Measurements from ENCODE around the gene AREL1.

DNA sequence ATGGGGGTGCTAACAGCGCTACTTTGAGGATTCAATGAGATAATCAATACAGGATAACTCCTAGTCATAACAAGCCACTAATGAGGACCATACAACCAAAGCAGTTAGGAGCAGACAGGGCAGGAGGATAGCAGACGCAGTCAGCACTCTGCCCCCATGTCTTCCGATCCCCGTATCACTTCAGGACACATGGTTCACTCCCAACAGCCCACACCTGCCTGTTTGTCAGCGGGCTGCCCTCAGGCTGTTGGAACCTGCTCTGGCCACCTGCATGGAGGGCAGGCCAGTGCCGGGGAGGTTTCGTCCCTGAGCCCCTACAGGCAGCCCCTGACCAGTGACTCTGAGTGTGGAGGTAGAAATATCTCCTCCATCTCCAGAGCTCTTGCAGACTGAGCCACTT, 63.7 kb downstream of the AREL1 start:
- TF ChIP-seq ZNF274 (IDR thresholded peaks at IDR 0.05; ENCODE audit: low read depth, low read length): no peak
- TF ChIP-seq, protein P1, sequence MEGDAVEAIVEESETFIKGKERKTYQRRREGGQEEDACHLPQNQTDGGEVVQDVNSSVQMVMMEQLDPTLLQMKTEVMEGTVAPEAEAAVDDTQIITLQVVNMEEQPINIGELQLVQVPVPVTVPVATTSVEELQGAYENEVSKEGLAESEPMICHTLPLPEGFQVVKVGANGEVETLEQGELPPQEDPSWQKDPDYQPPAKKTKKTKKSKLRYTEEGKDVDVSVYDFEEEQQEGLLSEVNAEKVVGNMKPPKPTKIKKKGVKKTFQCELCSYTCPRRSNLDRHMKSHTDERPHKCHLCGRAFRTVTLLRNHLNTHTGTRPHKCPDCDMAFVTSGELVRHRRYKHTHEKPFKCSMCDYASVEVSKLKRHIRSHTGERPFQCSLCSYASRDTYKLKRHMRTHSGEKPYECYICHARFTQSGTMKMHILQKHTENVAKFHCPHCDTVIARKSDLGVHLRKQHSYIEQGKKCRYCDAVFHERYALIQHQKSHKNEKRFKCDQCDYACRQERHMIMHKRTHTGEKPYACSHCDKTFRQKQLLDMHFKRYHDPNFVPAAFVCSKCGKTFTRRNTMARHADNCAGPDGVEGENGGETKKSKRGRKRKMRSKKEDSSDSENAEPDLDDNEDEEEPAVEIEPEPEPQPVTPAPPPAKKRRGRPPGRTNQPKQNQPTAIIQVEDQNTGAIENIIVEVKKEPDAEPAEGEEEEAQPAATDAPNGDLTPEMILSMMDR (IDR thresholded peaks at IDR 0.05 in 2 of 3, conservative IDR thresholded peaks at IDR 0.05 in 1 of 3; ENCODE audit: borderline replicate concordance in 1 of 3, insufficient read depth in 1 of 3, low read depth in 2 of 3, low read length in 2 of 3): no peak
- no peak for TF ChIP-seq EZH2 (IDR thresholded peaks at IDR 0.05)
- no peak for TF ChIP-seq CEBPB (IDR thresholded peaks at IDR 0.05; ENCODE audit: low read depth)
- no peak for TF ChIP-seq RAD21 (IDR thresholded peaks at IDR 0.05; ENCODE audit: low read depth)
- no peak for TF ChIP-seq POLR2A (IDR thresholded peaks at IDR 0.05; ENCODE audit: borderline replicate concordance, extremely low read depth, insufficient read depth, insufficient read length)
- TF ChIP-seq POLR2AphosphoS5 (IDR thresholded peaks at IDR 0.05; ENCODE audit: low read depth, low read length): no peak
- no peak for TF ChIP-seq EGR1 (IDR thresholded peaks at IDR 0.05; ENCODE audit: low read depth)
- no peak for TF ChIP-seq EZH2phosphoT487 (IDR thresholded peaks at IDR 0.05; ENCODE audit: borderline replicate concordance)
- no peak for TF ChIP-seq SIN3A (IDR thresholded peaks at IDR 0.05; ENCODE audit: low read depth)
- TF ChIP-seq, protein P2, sequence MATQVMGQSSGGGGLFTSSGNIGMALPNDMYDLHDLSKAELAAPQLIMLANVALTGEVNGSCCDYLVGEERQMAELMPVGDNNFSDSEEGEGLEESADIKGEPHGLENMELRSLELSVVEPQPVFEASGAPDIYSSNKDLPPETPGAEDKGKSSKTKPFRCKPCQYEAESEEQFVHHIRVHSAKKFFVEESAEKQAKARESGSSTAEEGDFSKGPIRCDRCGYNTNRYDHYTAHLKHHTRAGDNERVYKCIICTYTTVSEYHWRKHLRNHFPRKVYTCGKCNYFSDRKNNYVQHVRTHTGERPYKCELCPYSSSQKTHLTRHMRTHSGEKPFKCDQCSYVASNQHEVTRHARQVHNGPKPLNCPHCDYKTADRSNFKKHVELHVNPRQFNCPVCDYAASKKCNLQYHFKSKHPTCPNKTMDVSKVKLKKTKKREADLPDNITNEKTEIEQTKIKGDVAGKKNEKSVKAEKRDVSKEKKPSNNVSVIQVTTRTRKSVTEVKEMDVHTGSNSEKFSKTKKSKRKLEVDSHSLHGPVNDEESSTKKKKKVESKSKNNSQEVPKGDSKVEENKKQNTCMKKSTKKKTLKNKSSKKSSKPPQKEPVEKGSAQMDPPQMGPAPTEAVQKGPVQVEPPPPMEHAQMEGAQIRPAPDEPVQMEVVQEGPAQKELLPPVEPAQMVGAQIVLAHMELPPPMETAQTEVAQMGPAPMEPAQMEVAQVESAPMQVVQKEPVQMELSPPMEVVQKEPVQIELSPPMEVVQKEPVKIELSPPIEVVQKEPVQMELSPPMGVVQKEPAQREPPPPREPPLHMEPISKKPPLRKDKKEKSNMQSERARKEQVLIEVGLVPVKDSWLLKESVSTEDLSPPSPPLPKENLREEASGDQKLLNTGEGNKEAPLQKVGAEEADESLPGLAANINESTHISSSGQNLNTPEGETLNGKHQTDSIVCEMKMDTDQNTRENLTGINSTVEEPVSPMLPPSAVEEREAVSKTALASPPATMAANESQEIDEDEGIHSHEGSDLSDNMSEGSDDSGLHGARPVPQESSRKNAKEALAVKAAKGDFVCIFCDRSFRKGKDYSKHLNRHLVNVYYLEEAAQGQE (IDR thresholded peaks at IDR 0.05; ENCODE audit: low read depth): no peak
- TF ChIP-seq, protein P3, sequence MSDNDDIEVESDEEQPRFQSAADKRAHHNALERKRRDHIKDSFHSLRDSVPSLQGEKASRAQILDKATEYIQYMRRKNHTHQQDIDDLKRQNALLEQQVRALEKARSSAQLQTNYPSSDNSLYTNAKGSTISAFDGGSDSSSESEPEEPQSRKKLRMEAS (IDR thresholded peaks at IDR 0.05): no peak
